ENCODE results near the gene CDH23. TPM values are rescaled to one million over a fixed set of nuclear protein-coding genes. Genes with fewer than 3 reads are reported as not detected.

CDH23 gene
- total and polyA plus RNA-seq, 2 of the 8 experiments (the other 6 are each of a cell fraction or from before 2014, with no cell fraction given), result 1.9 to 4.9 TPM

DNA sequence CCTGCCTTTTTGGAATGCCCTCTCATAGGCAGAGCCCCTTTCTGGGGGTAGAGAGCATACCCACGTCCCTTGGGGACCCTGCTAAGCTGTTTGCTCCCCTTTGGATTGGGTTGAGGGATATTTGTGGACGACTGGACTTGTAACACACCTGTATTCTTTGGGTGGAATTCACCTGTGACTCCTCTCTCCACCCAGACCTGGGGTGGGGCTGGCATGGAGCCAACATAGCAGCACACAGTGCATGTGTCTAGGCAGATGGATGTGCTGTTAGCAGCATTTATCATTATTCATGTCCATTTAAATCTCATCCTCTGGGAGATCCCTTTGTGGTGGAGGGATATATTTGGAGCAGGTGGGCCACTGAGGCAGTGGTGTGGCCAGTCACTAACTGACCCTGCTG lies 51.0 kb downstream of the CDH23 start:
- POLR2A ChIA-PET (ENCODE audit: partially characterized antibody), result no interaction called here
- Histone ChIP-seq H4K91ac (replicated peaks; ENCODE audit: insufficient read length, low read length) (no peak overlapping the region), H3K27me3 (replicated peaks in 1 of 4; ENCODE audit: control insufficient read depth in 3 of 4, extremely low read depth in 1 of 4, insufficient read depth in 3 of 4, low read length in 3 of 4) (no peaks in the 10 kb centered on the region), H2BK120ac (replicated peaks; ENCODE audit: low read depth, low read length) (no peak overlapping the region), H3K18ac (ENCODE audit: extremely low read depth, low read length) (no peak overlapping the region), H3K79me2 (ENCODE audit: control insufficient read depth in 1 of 2, insufficient read depth in 2 of 2, low read length in 2 of 2) (no peaks in the 10 kb centered on the region), H3K23me2 (ENCODE audit: low read depth, low read length) (no peaks in the 10 kb centered on the region), H3K36me3 (ENCODE audit: control insufficient read depth in 2 of 4, insufficient read depth in 4 of 4, low read length in 3 of 4) (no peaks in the 10 kb centered on the region), H3K4me3 (ENCODE audit: extremely low read depth in 1 of 4, insufficient read depth in 2 of 4, low read depth in 3 of 4, low read length in 4 of 4) (no peak overlapping the region), H2BK5ac (ENCODE audit: low read depth, low read length) (no peak overlapping the region), H2BK12ac (ENCODE audit: low read depth, low read length) (no peak overlapping the region), H4K8ac (ENCODE audit: extremely low read depth, insufficient read depth, low read length) (no peak overlapping the region), H3K23ac (ENCODE audit: insufficient read length) (no peak overlapping the region), H4K5ac (ENCODE audit: insufficient read length, low read depth, low read length) (no peak overlapping the region), H3K9ac (replicated peaks in 1 of 4; ENCODE audit: extremely low read depth in 1 of 4, low read depth in 3 of 4, low read length in 3 of 4) (no peak overlapping the region), H3K27ac (ENCODE audit: low read depth, low read length) (no peak overlapping the region), H3K79me1 (ENCODE audit: low read depth, low read length) (no peaks in the 10 kb centered on the region), H2BK20ac (ENCODE audit: low read length) (no peak overlapping the region), H3K56ac (replicated peaks; ENCODE audit: insufficient read length, low read depth, low read length) (no peak overlapping the region), H3K4me1 (replicated peaks in 1 of 4; ENCODE audit: control insufficient read depth in 3 of 4, insufficient read depth in 4 of 4, low read length in 3 of 4) (peaks cover 0 to 5% (median 2%) of the 10 kb centered on the region in 4 experiments; a peak in 5 of 7 replicates), H3K14ac (ENCODE audit: insufficient read length) (no peak overlapping the region), H4K20me1 (replicated peaks in 1 of 2; ENCODE audit: control insufficient read depth in 1 of 2, insufficient read depth in 2 of 2, low read length in 2 of 2) (no peaks in the 10 kb centered on the region), H3K4ac (replicated peaks; ENCODE audit: insufficient read length, low read depth, low read length) (no peak overlapping the region), H2BK15ac (ENCODE audit: low read length) (no peak overlapping the region), H3K4me2 (ENCODE audit: insufficient read depth in 1 of 2, low read depth in 2 of 2, low read length in 2 of 2) (no peak overlapping the region), H3K9me3 (ENCODE audit: insufficient read depth in 2 of 2, low read depth in 1 of 2, low read length in 1 of 2) (no peaks in the 10 kb centered on the region), H2AFZ (ENCODE audit: low read length) (no peak overlapping the region), H2AK5ac (ENCODE audit: low read depth, low read length) (no peak overlapping the region)
- FAIRE-seq (no peak), DNase-seq (ENCODE audit: low read depth in 1 of 2, low spot score in 2 of 2) (no peak)
- CTCF ChIA-PET (ENCODE audit: partially characterized antibody), result interaction anchor here (0.9 to 1.7 kb wide), 2 partner anchors 14 to 161 kb away, joined by 3 to 6 read pairs; no protein-coding TSS in a partner anchor
- WGBS, 2 experiments (ENCODE audit: extremely low coverage in 1 of 2, insufficient coverage in 1 of 2, insufficient read length in 1 of 2, insufficient replicate concordance in 2 of 2, low coverage in 1 of 2, low lambda C conversion rate in 2 of 2, missing lambda C conversion rate in 1 of 2), result 88% methylated on average over 2 of the region's 2 CpGs; no CpG with 5 or more reads in 1 of the 2 experiments
- TF ChIP-seq RXRA (IDR thresholded peaks at IDR 0.05; ENCODE audit: insufficient read depth, low read depth, low read length) (no peak), TCF12 (IDR thresholded peaks at IDR 0.05; ENCODE audit: low read depth, low read length) (no peak), CBX8 (IDR thresholded peaks at IDR 0.05; ENCODE audit: borderline replicate concordance, low read depth, low read length) (no peak), JUND (IDR thresholded peaks at IDR 0.05; ENCODE audit: low read length) (no peak), BACH1 (IDR thresholded peaks at IDR 0.05; ENCODE audit: low read length) (no peak)
